Measurements from ENCODE around the gene LYRM7.
"Not testable (repeated sequence)": the region's sequence is repeated elsewhere in the genome, so short reads cannot be mapped to it uniquely, and the experiment has no call there.

Gene LYRM7

GRCh38 chr5:131193106-131193505, 22.4 kb downstream of the LYRM7 start:
- H3K36me3 ChIP-seq (ENCODE audit: control insufficient read depth, low read length) = 0 out of 2 replicates have a peak, but pooled peaks cover 2% of the 10 kb centered on the region
- H3F3A ChIP-seq (ENCODE audit: control insufficient read depth, insufficient read depth) = peaks cover 9% of the 10 kb centered on the region; the same call in 1 of the 2 replicates
- H3K4me3 ChIP-seq (ENCODE audit: low read length) = no peak overlapping the region
- H3K4me2 ChIP-seq (ENCODE audit: low read length) = no peak overlapping the region
- H3K9me3 ChIP-seq (ENCODE audit: control insufficient read depth, insufficient read depth, low read length) = no peaks in the 10 kb centered on the region
- H4K20me1 ChIP-seq (ENCODE audit: control insufficient read depth, insufficient read depth, low read depth, low read length) = no peaks in the 10 kb centered on the region
- no peaks in the 10 kb centered on the region for H3K9me2 ChIP-seq (replicated peaks; ENCODE audit: control insufficient read depth, low read length)
- H3K27me3 ChIP-seq (ENCODE audit: control insufficient read depth, low read length) = no peaks in the 10 kb centered on the region
- TF ChIP-seq CTCF (IDR thresholded peaks at IDR 0.05; ENCODE audit: low read depth, low read length, poor library complexity, severe bottlenecking) = no peak
- no peak for TF ChIP-seq EZH2phosphoT487 (IDR thresholded peaks at IDR 0.05; ENCODE audit: borderline replicate concordance, low read length)
- no peaks in the 10 kb centered on the region for H3K4me1 ChIP-seq (ENCODE audit: control insufficient read depth, low read length)
- H3K27ac ChIP-seq (ENCODE audit: low read depth, low read length) = no peak overlapping the region
- no peaks in the 10 kb centered on the region for H3K79me2 ChIP-seq (ENCODE audit: control insufficient read depth, low read length)

DNA sequence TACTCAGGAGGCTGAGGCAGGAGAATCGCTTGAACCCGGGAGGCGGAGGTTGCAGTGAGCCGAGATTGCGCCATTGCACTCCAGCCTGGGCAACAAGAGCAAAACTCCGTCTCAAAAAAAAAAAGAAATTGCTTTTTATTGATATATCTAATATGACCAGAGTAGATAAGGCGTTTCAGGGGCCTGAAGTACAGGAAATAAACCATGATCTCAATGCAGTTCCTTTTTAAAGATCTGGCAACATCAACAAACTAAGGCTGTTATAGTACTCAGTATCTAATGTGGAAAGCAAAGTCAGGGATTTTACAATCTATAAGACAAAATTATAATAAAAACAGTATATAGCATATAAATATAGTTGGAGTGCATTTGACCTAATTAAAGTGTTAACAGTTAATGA, 23.2 kb downstream of the LYRM7 start:
- H3K79me2 ChIP-seq (ENCODE audit: control insufficient read depth, low read length); H3K4me3 ChIP-seq (ENCODE audit: low read length); H4K20me1 ChIP-seq (ENCODE audit: control insufficient read depth, insufficient read depth, low read depth, low read length); H3K4me1 ChIP-seq (ENCODE audit: control insufficient read depth, low read length); H3K27ac ChIP-seq (ENCODE audit: low read depth, low read length); H3K4me2 ChIP-seq (ENCODE audit: low read length); H3F3A ChIP-seq (ENCODE audit: control insufficient read depth, insufficient read depth); H3K9me3 ChIP-seq (ENCODE audit: control insufficient read depth, insufficient read depth, low read length); H3K27me3 ChIP-seq (ENCODE audit: control insufficient read depth, low read length); H3K9me2 ChIP-seq (replicated peaks; ENCODE audit: control insufficient read depth, low read length); H3K36me3 ChIP-seq (ENCODE audit: control insufficient read depth, low read length): not testable (repeated sequence)

DNA sequence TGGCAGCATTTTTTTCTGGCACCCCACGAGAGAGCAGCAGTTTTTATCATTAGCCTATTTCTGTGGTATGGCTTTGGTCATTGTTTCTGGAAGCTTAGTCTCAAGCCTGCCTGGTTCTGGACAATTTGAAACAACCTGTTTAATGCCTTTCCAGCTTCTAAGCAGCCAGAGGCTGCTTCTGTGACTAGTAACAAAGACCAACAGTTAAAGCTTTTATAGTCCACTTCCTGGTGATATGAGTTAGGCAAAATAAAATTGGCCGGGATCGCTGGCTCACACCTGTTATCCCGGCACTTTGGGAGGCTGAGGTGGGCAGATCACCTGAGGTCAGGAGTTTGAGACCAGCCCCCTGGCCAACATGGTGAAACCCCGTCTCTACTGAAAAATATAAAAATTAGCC, 24.0 kb downstream of the LYRM7 start:
- no peak overlapping the region for H3K4me3 ChIP-seq (ENCODE audit: low read length)
- TF ChIP-seq CTCF (IDR thresholded peaks at IDR 0.05; ENCODE audit: low read depth, low read length, poor library complexity, severe bottlenecking) (no peak), EZH2phosphoT487 (IDR thresholded peaks at IDR 0.05; ENCODE audit: borderline replicate concordance, low read length) (no peak)
- H3K36me3 ChIP-seq (ENCODE audit: control insufficient read depth, low read length) = peaks cover 4% of the 10 kb centered on the region; the same call in 1 of the 2 replicates
- no peaks in the 10 kb centered on the region for H3K9me3 ChIP-seq (ENCODE audit: control insufficient read depth, insufficient read depth, low read length)
- H3F3A ChIP-seq (ENCODE audit: control insufficient read depth, insufficient read depth) = peaks cover 11% of the 10 kb centered on the region; the same call in 1 of the 2 replicates
- H3K4me2 ChIP-seq (ENCODE audit: low read length) = no peak overlapping the region
- H4K20me1 ChIP-seq (ENCODE audit: control insufficient read depth, insufficient read depth, low read depth, low read length) = no peaks in the 10 kb centered on the region
- no peaks in the 10 kb centered on the region for H3K79me2 ChIP-seq (ENCODE audit: control insufficient read depth, low read length)
- no peaks in the 10 kb centered on the region for H3K4me1 ChIP-seq (ENCODE audit: control insufficient read depth, low read length)
- no peak overlapping the region for H3K27ac ChIP-seq (ENCODE audit: low read depth, low read length)
- H3K27me3 ChIP-seq (ENCODE audit: control insufficient read depth, low read length) = no peaks in the 10 kb centered on the region
- no peaks in the 10 kb centered on the region for H3K9me2 ChIP-seq (replicated peaks; ENCODE audit: control insufficient read depth, low read length)

DNA sequence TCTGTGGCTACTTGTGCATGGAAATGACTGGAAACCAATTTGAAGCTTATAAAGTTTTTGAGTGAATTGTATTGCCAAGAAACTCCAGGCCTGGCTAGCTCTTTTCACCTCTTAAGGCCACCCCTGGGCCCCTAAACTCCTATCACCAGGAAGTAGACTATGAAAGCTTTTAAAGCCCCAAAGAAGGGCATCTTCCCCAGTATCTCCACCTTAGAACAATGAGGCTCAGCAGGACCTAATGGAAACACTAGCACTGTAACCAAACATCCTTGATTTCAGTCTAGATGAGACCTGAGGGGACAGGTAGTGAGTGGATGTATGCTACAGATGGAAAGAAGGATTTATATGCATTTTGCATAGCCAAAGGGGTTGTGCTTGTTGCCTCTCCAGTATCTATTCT, 25.0 kb downstream of the LYRM7 start:
- peaks cover 11% of the 10 kb centered on the region for H3K36me3 ChIP-seq (ENCODE audit: control insufficient read depth, low read length)

More for the DNA sequence above, 25.0 kb downstream of the LYRM7 start:
- H3K27ac ChIP-seq (ENCODE audit: low read depth, low read length) = no peak overlapping the region
- no peak overlapping the region for H3K4me3 ChIP-seq (ENCODE audit: low read length)
- no peaks in the 10 kb centered on the region for H3K79me2 ChIP-seq (ENCODE audit: control insufficient read depth, low read length)
- no peaks in the 10 kb centered on the region for H3K9me3 ChIP-seq (ENCODE audit: control insufficient read depth, insufficient read depth, low read length)
- TF ChIP-seq CTCF (IDR thresholded peaks at IDR 0.05; ENCODE audit: low read depth, low read length, poor library complexity, severe bottlenecking) (no peak), EZH2phosphoT487 (IDR thresholded peaks at IDR 0.05; ENCODE audit: borderline replicate concordance, low read length) (no peak)
- no peak overlapping the region for H3K4me2 ChIP-seq (ENCODE audit: low read length)
- no peaks in the 10 kb centered on the region for H3K9me2 ChIP-seq (replicated peaks; ENCODE audit: control insufficient read depth, low read length)
- no peaks in the 10 kb centered on the region for H3K27me3 ChIP-seq (ENCODE audit: control insufficient read depth, low read length)
- peaks cover 14% of the 10 kb centered on the region; the same call in 1 of the 2 replicates for H3F3A ChIP-seq (ENCODE audit: control insufficient read depth, insufficient read depth)
- H3K4me1 ChIP-seq (ENCODE audit: control insufficient read depth, low read length) = no peaks in the 10 kb centered on the region
- no peaks in the 10 kb centered on the region for H4K20me1 ChIP-seq (ENCODE audit: control insufficient read depth, insufficient read depth, low read depth, low read length)
